SK-N-SH (cell line): ENCODE results near the gene NTNG1.

Experiments used
- CTCF ChIP-seq: fragments of 200-600 bp; sonication (generic); IDR thresholded peaks from 2 replicates; pipeline ENCODE4 v1.6.1; 2017; ENCODE audit warnings: antibody characterized with exemption, mild to moderate bottlenecking, moderate library complexity
- ELF1 ChIP-seq: IDR thresholded peaks from 2 replicates; pipeline ENCODE4 v1.4.0; 2012
- GABPA ChIP-seq: IDR thresholded peaks from 2 replicates; pipeline ENCODE4 v1.4.0; 2012; ENCODE audit warnings: low read depth, mild to moderate bottlenecking
- MAX ChIP-seq: IDR thresholded peaks from 2 replicates; pipeline ENCODE4 v1.4.0; 2012; ENCODE audit warnings: low read depth
- RFX5 ChIP-seq: IDR thresholded peaks from 2 replicates; pipeline ENCODE4 v1.6.1; 2012; ENCODE audit warnings: mild to moderate bottlenecking, improper control_type of control experiment, low read length
- SMC3 ChIP-seq: IDR thresholded peaks from 2 replicates; pipeline ENCODE4 v1.6.1; 2012; ENCODE audit warnings: low read depth, low read length, improper control_type of control experiment
- TF ChIP-seq, protein P1 (sequence below): IDR thresholded peaks from 2 replicates; pipeline ENCODE4 v1.4.0; 2012; ENCODE audit warnings: low read depth, borderline replicate concordance

GRCh38 chr1:107415241-107415640 lies 274.4 kb downstream of the NTNG1 start:
- TF ChIP-seq ELF1 (no peak), GABPA (no peak), SMC3 (no peak), RFX5 (no peak), MAX (no peak), CTCF (no peak)
- TF ChIP-seq, protein P1, sequence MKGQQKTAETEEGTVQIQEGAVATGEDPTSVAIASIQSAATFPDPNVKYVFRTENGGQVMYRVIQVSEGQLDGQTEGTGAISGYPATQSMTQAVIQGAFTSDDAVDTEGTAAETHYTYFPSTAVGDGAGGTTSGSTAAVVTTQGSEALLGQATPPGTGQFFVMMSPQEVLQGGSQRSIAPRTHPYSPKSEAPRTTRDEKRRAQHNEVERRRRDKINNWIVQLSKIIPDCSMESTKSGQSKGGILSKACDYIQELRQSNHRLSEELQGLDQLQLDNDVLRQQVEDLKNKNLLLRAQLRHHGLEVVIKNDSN = no peak
